HAP-1 (cell line): ENCODE measurements around the gene SPRED1.

Source experiments
- DNase-seq, 2 experiments: peaks; one replicate each; pipeline ENCODE4 v3.0.0-alpha.2; 2016 to 2020; ENCODE audit warnings: low spot score in 2 of 2
- H3K27me3 ChIP-seq: fragments of 250-450 bp; sonication (Bioruptor Pico); 2 replicates; pipeline ENCODE4 v1.5.1; 2020; ENCODE audit warnings: low read depth, mild to moderate bottlenecking, moderate library complexity
- H3K36me3 ChIP-seq: fragments of 250-450 bp; sonication (Bioruptor Pico); replicated peaks from 2 replicates; pipeline ENCODE4 v1.5.1; 2020; ENCODE audit warnings: mild to moderate bottlenecking
- H3K4me1 ChIP-seq: fragments of 250-450 bp; sonication (Bioruptor Pico); 2 replicates; pipeline ENCODE4 v1.5.1; 2020; ENCODE audit warnings: mild to moderate bottlenecking
- H3K4me3 ChIP-seq: fragments of 250-450 bp; sonication (Bioruptor Pico); 2 replicates; pipeline ENCODE4 v1.5.1; 2020; ENCODE audit warnings: mild to moderate bottlenecking, moderate library complexity
- H3K9me3 ChIP-seq: fragments of 250-450 bp; sonication (Bioruptor Pico); 2 replicates; pipeline ENCODE4 v1.5.1; 2020; ENCODE audit warnings: mild to moderate bottlenecking, moderate library complexity
- in situ Hi-C: fragments of 300-500 bp; cut with MboI; formaldehyde crosslinking; loops from 3 replicates; pipeline ENCODE4 v1.14.3; 2020; ENCODE audit warnings: low sequenced_read_pairs, inconsistent platforms, mixed read lengths

SPRED1 gene

DNA sequence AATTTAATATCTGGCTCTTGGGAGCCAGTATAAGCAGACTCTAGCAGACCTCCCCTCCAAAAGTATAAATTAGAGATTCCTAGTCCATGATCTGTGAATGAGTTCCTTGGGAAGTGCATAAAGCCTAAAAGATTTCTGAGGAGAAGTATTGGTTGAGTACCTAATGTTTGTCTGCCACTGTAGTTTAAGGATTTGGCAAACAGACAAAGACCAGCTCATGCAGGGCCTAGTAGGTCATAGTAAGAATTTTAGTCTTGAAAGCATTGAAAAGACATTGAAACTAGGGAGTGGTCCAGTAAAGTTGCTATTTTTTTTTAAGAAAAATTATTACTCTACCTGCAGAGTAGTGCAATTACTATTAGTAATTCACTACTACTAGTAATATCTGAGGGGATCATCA lies 67.5 kb downstream of the SPRED1 start:
- Histone ChIP-seq H3K4me1 (0 out of 2 replicates have a peak, but pooled peaks cover 3% of the 10 kb centered on the region), H3K9me3 (no peaks in the 10 kb centered on the region), H3K27me3 (no peaks in the 10 kb centered on the region), H3K4me3 (no peak overlapping the region), H3K36me3 (peaks cover 3% of the 10 kb centered on the region)
- in situ Hi-C loops = no loop called here
- DNase-seq = no peak

DNA sequence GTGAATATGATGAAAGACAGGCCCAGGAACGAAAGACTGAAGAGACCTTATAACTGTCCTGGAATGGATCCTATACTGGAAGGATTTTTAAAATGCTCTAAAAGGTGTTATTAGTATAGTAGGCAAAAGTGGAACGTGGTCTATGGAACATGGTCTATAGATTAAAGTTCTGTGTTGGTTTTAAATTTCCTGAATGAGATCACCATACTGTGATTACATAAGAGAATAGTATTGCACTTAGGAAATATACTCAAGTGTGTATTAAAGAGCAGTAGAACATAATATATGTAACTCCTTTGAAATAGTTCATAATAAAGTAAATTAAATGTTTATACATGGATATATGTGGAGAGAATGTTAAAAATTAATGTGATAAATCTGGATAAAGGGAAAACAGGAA lies 68.2 kb downstream of the SPRED1 start:
- Histone ChIP-seq H3K4me1 (0 out of 2 replicates have a peak, but pooled peaks cover 3% of the 10 kb centered on the region), H3K4me3 (no peak overlapping the region), H3K36me3 (peaks cover 6% of the 10 kb centered on the region), H3K27me3 (no peaks in the 10 kb centered on the region), H3K9me3 (no peaks in the 10 kb centered on the region)
- in situ Hi-C loops = no loop called here
- DNase-seq = no peak

DNA sequence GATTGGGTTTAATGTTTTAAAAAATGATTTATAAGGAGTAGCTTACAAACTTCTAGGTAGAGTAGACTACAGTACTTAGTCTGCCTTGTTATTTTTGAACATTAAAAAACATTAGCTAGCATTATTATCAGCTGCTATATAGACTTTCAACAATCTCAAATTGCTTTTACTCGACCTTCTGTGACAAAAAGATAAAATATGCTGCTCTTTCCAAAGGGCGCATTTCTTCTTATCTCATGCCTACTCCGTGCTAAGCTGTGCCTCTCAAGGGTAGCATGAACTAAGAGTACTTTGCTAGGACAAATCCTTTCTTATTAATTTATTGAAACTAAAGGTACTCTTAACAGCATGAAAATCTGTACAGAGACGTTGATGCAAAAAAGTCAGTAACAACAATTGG lies 71.3 kb downstream of the SPRED1 start:
- no peaks in the 10 kb centered on the region for H3K4me1 ChIP-seq
- H3K36me3 ChIP-seq = peaks cover 6% of the 10 kb centered on the region
- H3K9me3 ChIP-seq = no peaks in the 10 kb centered on the region
- in situ Hi-C loops = no loop called here
- no peak for DNase-seq
- no peak overlapping the region for H3K4me3 ChIP-seq
- H3K27me3 ChIP-seq = no peaks in the 10 kb centered on the region

DNA sequence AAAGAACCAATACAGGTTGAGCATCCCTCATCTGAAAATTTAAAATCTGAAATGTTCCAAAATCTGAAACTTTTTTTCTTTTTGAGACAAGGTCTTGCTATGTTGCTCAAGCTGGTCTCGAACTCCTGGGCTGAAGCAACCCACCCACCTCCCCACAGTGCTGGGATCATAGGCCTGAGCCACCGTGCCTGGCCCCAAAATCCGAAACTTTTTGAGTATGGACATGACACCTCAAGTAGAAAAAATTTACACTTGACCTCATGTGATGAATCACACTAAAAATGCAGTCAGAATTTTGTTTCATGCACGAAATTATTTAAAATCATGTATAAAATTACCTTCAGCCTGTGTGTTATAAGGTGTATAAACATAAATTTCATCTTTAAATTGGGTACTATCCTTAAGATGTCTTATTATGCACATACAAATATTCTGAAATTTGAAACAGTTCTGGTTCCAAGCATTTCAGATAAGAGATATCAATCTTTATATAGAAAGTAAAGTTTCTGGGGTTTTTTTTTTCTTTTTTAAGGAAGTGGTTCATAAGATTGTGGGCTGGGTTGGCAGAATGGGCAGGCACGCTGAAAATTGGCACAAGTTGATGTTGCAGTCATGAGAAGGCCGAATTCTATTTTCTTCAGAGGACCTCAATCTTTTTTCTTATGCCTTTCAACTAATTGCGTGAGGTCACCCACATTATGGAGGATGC lies 72.5 kb downstream of the SPRED1 start:
- in situ Hi-C loops = no loop called here
- no peak for DNase-seq
- Histone ChIP-seq H3K4me1 (no peaks in the 10 kb centered on the region), H3K9me3 (no peaks in the 10 kb centered on the region), H3K4me3 (no peak overlapping the region), H3K27me3 (no peaks in the 10 kb centered on the region), H3K36me3 (peaks cover 6% of the 10 kb centered on the region)

DNA sequence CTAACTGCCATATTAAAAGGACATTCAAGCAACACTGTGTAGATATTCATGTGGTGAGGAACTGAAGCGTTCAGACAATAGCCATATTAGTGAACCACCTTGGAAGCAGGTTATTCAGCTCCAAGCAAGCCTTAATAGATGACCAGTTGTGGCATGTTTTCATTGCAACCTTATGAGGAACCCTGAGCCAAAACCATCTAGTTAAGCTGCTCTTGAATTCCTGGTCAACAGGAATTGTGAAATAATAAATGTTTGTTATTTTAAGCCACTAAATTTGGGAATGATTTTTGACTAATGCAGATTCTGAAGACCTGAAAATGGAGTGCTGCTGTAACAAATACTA lies 73.0 kb downstream of the SPRED1 start:
- in situ Hi-C loops = no loop called here
- no peak for DNase-seq
- H3K4me3 ChIP-seq = no peak overlapping the region
- H3K4me1 ChIP-seq = no peaks in the 10 kb centered on the region
- peaks cover 6% of the 10 kb centered on the region for H3K36me3 ChIP-seq
- no peaks in the 10 kb centered on the region for H3K27me3 ChIP-seq
- H3K9me3 ChIP-seq = no peaks in the 10 kb centered on the region

DNA sequence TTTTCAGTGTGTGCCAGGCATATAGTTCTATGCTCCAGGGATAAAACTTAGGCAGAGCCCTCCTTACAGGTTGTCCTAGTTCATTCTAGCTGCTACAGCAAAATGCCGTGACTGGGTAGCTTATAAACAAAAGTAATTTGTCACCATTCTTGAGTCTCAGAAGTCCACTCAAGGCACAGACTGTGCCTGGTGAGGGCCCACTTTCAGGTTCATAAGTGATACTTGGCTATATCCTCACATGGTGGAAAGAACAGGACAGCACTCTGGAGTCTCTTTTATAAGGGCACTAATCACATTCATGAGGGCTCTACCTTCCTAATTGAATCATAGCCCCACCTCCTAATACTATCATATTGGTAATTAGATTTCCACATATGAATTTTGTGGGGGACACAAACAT lies 80.1 kb downstream of the SPRED1 start:
- H3K27me3 ChIP-seq = no peaks in the 10 kb centered on the region
- H3K4me1 ChIP-seq = peaks cover 3% of the 10 kb centered on the region
- no peaks in the 10 kb centered on the region for H3K9me3 ChIP-seq
- no peak overlapping the region for H3K4me3 ChIP-seq
- no peaks in the 10 kb centered on the region for H3K36me3 ChIP-seq
- DNase-seq = no peak
- in situ Hi-C loops = no loop called here

DNA sequence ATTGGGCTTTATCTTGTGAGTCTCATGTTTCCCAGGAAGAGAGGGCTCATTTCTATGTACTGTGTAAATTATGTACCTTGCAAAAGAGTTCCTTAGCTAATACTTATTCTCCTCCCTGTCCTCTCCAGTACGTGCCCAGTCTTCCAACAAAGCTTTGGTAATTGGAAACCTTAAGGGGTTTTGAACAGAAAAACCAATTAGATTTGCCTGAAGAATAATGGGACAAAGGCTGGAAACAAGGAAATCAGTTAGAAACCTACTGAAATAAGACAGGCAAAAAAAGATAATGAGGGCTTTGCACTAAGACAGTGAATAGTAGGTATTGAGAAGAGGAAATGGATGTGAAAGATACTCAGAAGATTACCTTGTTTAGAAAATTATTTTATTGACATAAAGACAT lies 82.5 kb downstream of the SPRED1 start:
- Histone ChIP-seq H3K4me1 (peaks cover 3% of the 10 kb centered on the region), H3K9me3 (no peaks in the 10 kb centered on the region), H3K27me3 (no peaks in the 10 kb centered on the region), H3K36me3 (no peaks in the 10 kb centered on the region), H3K4me3 (no peak overlapping the region)
- DNase-seq = no peak
- in situ Hi-C loops = no loop called here

DNA sequence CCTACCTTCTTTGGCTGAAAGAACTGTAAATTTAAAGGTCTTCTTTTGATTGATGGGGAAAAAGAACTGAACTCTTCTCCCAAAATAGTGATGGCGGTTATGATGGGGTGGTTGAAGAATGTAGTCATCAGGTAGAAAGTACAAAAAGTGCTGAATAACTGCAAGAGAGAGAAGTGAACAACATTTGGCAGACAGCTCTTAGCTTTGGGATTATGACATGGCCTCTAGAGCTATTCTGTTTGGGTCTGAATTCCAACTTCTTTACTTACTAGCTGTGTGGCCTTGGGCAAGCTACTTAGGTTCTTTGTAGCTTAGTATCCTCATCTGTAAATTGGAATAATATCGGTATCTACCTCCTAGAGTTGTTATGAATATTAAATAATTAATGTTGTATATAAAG lies 91.7 kb downstream of the SPRED1 start:
- Histone ChIP-seq H3K4me3 (no peak overlapping the region), H3K4me1 (no peaks in the 10 kb centered on the region), H3K9me3 (no peaks in the 10 kb centered on the region), H3K36me3 (peaks cover 5% of the 10 kb centered on the region), H3K27me3 (no peaks in the 10 kb centered on the region)
- DNase-seq = no peak
- in situ Hi-C loops = no loop called here

DNA sequence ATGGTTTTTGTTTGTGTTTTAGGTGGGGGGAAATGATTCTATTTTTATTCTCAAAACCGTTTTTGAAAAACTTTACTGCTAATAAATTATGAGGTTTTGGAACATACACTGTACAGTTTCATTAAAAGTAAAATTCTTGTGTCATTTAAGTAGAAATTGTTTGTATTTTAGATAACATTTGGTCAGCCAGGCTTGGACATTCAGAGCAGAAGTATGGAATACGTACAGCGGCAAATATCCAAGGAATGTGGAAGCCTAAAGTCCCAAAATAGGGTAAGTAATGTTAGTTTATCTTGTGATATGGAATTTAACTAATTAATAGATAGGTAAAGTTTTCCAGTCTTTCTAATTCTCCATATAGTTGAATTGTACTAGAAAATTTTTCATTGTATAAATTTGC lies 96.6 kb downstream of the SPRED1 start:
- no peaks in the 10 kb centered on the region for H3K9me3 ChIP-seq
- no peak overlapping the region for H3K4me3 ChIP-seq
- DNase-seq = no peak
- H3K4me1 ChIP-seq = no peaks in the 10 kb centered on the region
- H3K27me3 ChIP-seq = no peaks in the 10 kb centered on the region
- in situ Hi-C loops = no loop called here
- H3K36me3 ChIP-seq = peaks cover 12% of the 10 kb centered on the region

DNA sequence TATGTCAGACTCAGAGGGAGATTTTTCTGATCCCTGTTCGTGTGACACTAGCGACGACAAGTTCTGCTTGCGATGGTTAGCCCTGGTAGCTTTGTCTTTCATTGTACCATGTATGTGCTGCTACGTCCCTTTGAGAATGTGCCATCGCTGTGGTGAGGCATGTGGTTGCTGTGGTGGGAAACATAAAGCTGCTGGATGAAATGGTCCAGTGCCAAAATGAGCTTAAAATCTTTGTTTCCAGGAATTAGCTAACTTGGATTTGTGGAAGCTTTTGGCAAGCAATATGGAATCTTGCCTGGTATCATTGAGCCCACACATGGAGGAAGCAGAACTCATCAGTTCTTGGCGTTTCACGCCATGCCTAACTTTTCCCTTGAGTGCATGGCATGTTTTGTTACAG lies 98.8 kb downstream of the SPRED1 start:
- H3K27me3 ChIP-seq = no peaks in the 10 kb centered on the region
- H3K4me1 ChIP-seq = no peaks in the 10 kb centered on the region
- in situ Hi-C loops = loop anchor here (10.0 kb wide), 1 partner anchor 347 kb away; no protein-coding TSS in a partner anchor
- H3K4me3 ChIP-seq = no peak overlapping the region
- H3K9me3 ChIP-seq = no peaks in the 10 kb centered on the region
- no peak for DNase-seq
- H3K36me3 ChIP-seq = peaks cover 12% of the 10 kb centered on the region

DNA sequence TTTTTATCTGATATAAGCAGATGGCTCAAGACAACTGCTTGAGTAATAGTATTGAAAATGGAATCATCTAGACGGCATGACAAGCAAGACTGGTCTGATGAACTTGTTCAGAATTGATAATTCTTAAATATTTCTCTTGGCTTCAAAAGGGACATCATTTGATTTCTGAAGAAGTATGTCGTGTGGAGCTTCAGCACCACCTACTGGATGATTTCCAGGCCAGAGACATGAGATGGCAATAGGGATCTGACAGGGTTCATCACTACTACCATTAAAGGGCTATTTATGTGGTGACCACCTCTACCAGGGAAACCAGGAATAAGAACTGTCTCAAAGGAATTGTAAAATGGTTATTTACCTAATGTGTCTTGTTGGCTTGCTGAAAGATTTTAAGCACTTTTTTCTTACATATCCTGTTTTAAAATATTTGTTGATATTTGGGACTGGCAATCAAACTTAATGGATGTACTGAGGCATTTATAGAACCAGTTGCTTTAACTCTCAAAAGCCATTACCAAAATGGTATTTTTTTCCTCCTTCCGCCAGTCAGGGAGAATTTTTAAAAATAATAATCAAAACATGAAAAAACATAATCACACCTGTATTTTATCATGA lies 101.8 kb downstream of the SPRED1 start:
- Histone ChIP-seq H3K4me1 (no peaks in the 10 kb centered on the region), H3K9me3 (no peaks in the 10 kb centered on the region), H3K36me3 (peaks cover 7% of the 10 kb centered on the region), H3K27me3 (no peaks in the 10 kb centered on the region), H3K4me3 (no peak overlapping the region)
- DNase-seq = peak; percentile 61 to 74
- in situ Hi-C loops = loop anchor here (10.0 kb wide), 1 partner anchor 350 kb away; no protein-coding TSS in a partner anchor

DNA sequence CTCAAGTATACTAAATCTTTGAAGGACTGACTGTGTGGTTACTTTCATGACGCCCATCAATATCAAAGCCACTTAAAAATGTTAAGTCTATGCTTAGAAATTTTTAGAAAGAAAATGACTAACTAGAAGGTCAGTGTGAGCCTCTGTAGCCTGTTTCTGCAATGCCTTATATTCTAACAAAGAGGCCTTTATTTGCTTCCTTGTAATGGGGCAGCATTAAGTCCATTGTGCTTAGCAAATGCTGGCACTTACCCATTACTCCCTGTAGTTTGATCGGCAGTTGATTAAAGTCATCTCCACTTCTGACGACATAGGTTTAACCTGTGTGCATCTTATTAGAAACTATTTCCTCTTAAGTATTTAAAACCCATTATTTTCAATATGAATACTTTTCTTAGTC lies 109.7 kb downstream of the SPRED1 start:
- Histone ChIP-seq H3K4me1 (no peaks in the 10 kb centered on the region), H3K36me3 (no peaks in the 10 kb centered on the region), H3K4me3 (no peak overlapping the region), H3K27me3 (no peaks in the 10 kb centered on the region), H3K9me3 (no peaks in the 10 kb centered on the region)
- in situ Hi-C loops = no loop called here
- no peak for DNase-seq

DNA sequence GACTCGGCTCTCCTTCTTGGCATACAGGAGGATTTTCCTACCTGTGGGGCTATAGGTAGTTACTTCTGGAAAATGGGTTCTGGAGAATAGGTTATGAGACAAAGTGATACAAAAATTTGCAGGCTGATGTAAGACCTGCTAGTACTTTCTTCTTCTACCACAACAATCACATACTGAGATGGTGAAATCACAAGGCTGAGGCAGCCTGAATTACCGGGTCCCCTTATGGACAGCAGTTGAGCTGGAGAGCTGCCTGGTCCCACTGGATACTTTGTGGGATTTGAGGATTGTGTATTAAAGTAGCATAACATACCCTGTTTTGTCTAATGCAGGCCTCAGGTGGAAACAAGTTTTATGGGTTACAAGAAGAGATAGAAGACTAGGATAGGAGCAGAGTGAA lies 114.8 kb downstream of the SPRED1 start:
- no peak overlapping the region for H3K4me3 ChIP-seq
- H3K36me3 ChIP-seq = no peaks in the 10 kb centered on the region
- DNase-seq = no peak
- in situ Hi-C loops = no loop called here
- no peaks in the 10 kb centered on the region for H3K27me3 ChIP-seq
- peaks cover 4% of the 10 kb centered on the region; the same call in 1 of the 2 replicates for H3K4me1 ChIP-seq
- no peaks in the 10 kb centered on the region for H3K9me3 ChIP-seq

DNA sequence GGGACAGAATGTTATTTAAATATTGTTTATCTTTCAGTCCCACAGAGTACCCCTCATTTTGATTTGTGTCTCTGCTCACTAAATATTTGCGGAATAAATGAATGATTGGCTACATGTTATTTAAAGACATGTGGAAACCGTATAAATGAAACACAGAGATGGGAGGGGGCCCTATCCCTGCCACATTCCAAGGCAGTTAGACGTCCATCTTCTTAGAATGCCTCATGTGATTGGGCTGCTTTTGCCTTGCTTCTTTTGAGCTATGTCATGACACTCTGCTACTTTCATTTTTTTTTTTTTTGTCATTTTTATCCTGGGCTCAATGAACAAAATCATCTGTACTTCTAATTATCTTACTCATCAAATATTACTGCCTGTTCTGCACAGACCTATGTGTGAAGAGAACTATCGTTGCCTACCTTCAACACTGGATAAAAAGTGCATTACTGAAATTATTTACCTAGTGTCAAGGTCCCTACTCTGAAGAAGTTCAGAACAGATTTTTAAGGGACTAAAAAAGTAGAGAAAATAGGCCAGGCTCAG lies 117.4 kb downstream of the SPRED1 start:
- in situ Hi-C loops = no loop called here
- no peaks in the 10 kb centered on the region for H3K9me3 ChIP-seq

More for the DNA sequence above, 117.4 kb downstream of the SPRED1 start:
- Histone ChIP-seq H3K4me1 (peaks cover 4% of the 10 kb centered on the region; the same call in 1 of the 2 replicates), H3K4me3 (no peak overlapping the region), H3K27me3 (no peaks in the 10 kb centered on the region), H3K36me3 (no peaks in the 10 kb centered on the region)
- no peak for DNase-seq
